Activated CD4-positive, alpha-beta T cell treated with anti-CD3 and anti-CD28 coated beads, Interleukin-10, Interleukin-2, amounts not matched to agents 100 ng/mL and 50 ng/mL, durations not matched to agents 16 hours and 8 hours (primary cell): ENCODE data around the gene ACLY.
"Not testable (repeated sequence)": the region's sequence is repeated elsewhere in the genome, so short reads cannot be mapped to it uniquely, and the experiment has no call there.

Experiments
- DNase-seq: peaks from one replicate; pipeline ENCODE4 v3.0.0-alpha.2; 2020

The ACLY gene

GRCh38 chr17:41909088-41909487 is 9.7 kb downstream of the ACLY start:
- no peak for DNase-seq

- no peak for DNase-seq
These were observed 10.9 kb downstream of the ACLY start for GRCh38 chr17:41907633-41908539.

GRCh38 chr17:41907185-41907556 is 11.6 kb downstream of the ACLY start:
- DNase-seq: no peak

GRCh38 chr17:41906465-41907184 is 12.1 kb downstream of the ACLY start:
- no peak for DNase-seq

GRCh38 chr17:41905172-41905571 is 13.6 kb downstream of the ACLY start:
- DNase-seq: no peak

GRCh38 chr17:41904242-41904841 is 14.4 kb downstream of the ACLY start:
- DNase-seq: no peak

GRCh38 chr17:41901646-41902045 is 17.1 kb downstream of the ACLY start:
- DNase-seq: no peak

- no peak for DNase-seq
These were observed 22.0 kb downstream of the ACLY start for GRCh38 chr17:41896726-41897125.

- no peak for DNase-seq
These were observed 23.1 kb downstream of the ACLY start for GRCh38 chr17:41895617-41896016.

GRCh38 chr17:41894791-41895331 is 23.9 kb downstream of the ACLY start:
- DNase-seq: no peak

- DNase-seq: no peak
These were observed 25.4 kb downstream of the ACLY start for GRCh38 chr17:41893384-41893783.

GRCh38 chr17:41892021-41892376 is 26.8 kb downstream of the ACLY start:
- DNase-seq: no peak

- no peak for DNase-seq
These were observed 27.4 kb downstream of the ACLY start for GRCh38 chr17:41891135-41892020.

- no peak for DNase-seq
These were observed 30.3 kb downstream of the ACLY start for GRCh38 chr17:41888332-41888965.

GRCh38 chr17:41885733-41886132 is 33.0 kb downstream of the ACLY start:
- DNase-seq: no peak

GRCh38 chr17:41882756-41883155 is 36.0 kb downstream of the ACLY start:
- DNase-seq: no peak

GRCh38 chr17:41880130-41880529 is 38.6 kb downstream of the ACLY start:
- no peak for DNase-seq

GRCh38 chr17:41874293-41874670 is 44.5 kb downstream of the ACLY start:
- not testable (repeated sequence) for DNase-seq

- no peak for DNase-seq
These were observed 45.0 kb downstream of the ACLY start for GRCh38 chr17:41873559-41874292.

GRCh38 chr17:41871789-41872188 is 47.0 kb downstream of the ACLY start:
- DNase-seq: no peak

GRCh38 chr17:41870627-41871026 is 48.1 kb downstream of the ACLY start:
- no peak for DNase-seq
